ENCODE data around the gene SLC6A9. TPM values are rescaled to one million over a fixed set of nuclear protein-coding genes. Genes with fewer than 3 reads are reported as not detected.

The SLC6A9 gene
- total RNA-seq, 1 experiment from 2014 or later: 12.8 TPM

DNA sequence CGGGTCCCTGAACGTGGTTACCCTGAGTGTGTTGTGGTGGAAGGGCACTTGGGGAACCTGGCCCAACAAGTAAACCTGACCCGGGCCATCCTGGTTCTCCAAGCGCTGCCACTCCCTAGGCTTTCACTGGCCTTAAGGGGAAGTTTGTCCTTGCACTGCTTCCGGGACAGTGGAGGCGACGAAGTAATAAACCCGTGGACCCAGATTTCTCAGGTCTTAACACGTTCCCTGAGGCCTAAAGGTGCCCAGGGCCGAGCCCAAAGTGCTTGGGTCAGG lies 40.1 kb downstream of the SLC6A9 start:
- intact Hi-C loops (cut with micrococcal nuclease): no loop called here
- peak overlapping the region; percentile 65 for H2AFZ ChIP-seq (ENCODE audit: low read depth, low read length, poor library complexity, severe bottlenecking)
- H3K27me3 ChIP-seq (ENCODE audit: insufficient read depth, low read length): no peaks in the 10 kb centered on the region
- DNase-seq (ENCODE audit: low read depth, low spot score): no peak
- H3K9ac ChIP-seq (ENCODE audit: low read length): peak overlapping the region; percentile 80
- H3K9me3 ChIP-seq (ENCODE audit: control insufficient read depth in 1 of 2, insufficient read depth in 1 of 2, low read depth in 1 of 2, low read length in 2 of 2): no peaks in the 10 kb centered on the region
- H3K9me2 ChIP-seq (ENCODE audit: insufficient read depth): no peaks in the 10 kb centered on the region
- H3K4me3 ChIP-seq (replicated peaks in 1 of 2; ENCODE audit: low read depth in 1 of 2, low read length in 2 of 2): peak overlapping the region; percentile 63 to 72
- ChIA-PET CTCF (interaction anchor here (1.4 kb wide), 1 partner anchor 46 kb away, joined by 4 read pairs; no protein-coding TSS in a partner anchor), POLR2A (no interaction called here), RAD21 (ENCODE audit: low non-redundant PET in 1 of 2, low total read pairs in 2 of 2, uncharacterized antibody in 2 of 2, unreplicated experiment in 2 of 2) (interaction anchor here in 1 of 2 experiments (1.1 kb wide), 1 partner anchor 21 kb away, joined by 3 read pairs; the partner anchor contains the start of gene DPH2)
- peak; percentile 34; the same call in 1 of the 2 replicates for ATAC-seq
- peaks cover 10 to 39% of the 10 kb centered on the region in 2 experiments for H3K4me1 ChIP-seq (ENCODE audit: control insufficient read depth in 1 of 2, insufficient read depth in 2 of 2, low read length in 2 of 2)
- H3K36me3 ChIP-seq (ENCODE audit: control insufficient read depth in 1 of 2, insufficient read depth in 2 of 2, low read length in 2 of 2): peaks cover 0 to 14% of the 10 kb centered on the region in 2 experiments; a peak in 2 of 4 replicates
- no peaks in the 10 kb centered on the region for H3K79me2 ChIP-seq (ENCODE audit: insufficient read depth, low read length)
- no peaks in the 10 kb centered on the region for H4K20me1 ChIP-seq (ENCODE audit: insufficient read depth)
- H3K4me2 ChIP-seq (ENCODE audit: low read length): peak overlapping the region; percentile 91
- peak overlapping the region; percentile 82 for H3K27ac ChIP-seq (ENCODE audit: low read depth, low read length)
- no TSS peak for BruUV-seq (replicated peaks)
- TF ChIP-seq, protein P1, sequence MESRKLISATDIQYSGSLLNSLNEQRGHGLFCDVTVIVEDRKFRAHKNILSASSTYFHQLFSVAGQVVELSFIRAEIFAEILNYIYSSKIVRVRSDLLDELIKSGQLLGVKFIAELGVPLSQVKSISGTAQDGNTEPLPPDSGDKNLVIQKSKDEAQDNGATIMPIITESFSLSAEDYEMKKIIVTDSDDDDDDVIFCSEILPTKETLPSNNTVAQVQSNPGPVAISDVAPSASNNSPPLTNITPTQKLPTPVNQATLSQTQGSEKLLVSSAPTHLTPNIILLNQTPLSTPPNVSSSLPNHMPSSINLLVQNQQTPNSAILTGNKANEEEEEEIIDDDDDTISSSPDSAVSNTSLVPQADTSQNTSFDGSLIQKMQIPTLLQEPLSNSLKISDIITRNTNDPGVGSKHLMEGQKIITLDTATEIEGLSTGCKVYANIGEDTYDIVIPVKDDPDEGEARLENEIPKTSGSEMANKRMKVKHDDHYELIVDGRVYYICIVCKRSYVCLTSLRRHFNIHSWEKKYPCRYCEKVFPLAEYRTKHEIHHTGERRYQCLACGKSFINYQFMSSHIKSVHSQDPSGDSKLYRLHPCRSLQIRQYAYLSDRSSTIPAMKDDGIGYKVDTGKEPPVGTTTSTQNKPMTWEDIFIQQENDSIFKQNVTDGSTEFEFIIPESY (IDR thresholded peaks at IDR 0.05; ENCODE audit: extremely low read depth, insufficient replicate concordance, low read length): no peak
- TF ChIP-seq SRF (IDR thresholded peaks at IDR 0.05; ENCODE audit: low read depth) (no peak), ZFX (IDR thresholded peaks at IDR 0.05) (no peak), EZH2 (IDR thresholded peaks at IDR 0.05) (no peak), YY1 (IDR thresholded peaks at IDR 0.05; ENCODE audit: extremely low read depth, insufficient replicate concordance, low read depth, low read length) (no peak), ZNF274 (IDR thresholded peaks at IDR 0.05; ENCODE audit: low read depth, low read length) (no peak), ELF1 (IDR thresholded peaks at IDR 0.05; ENCODE audit: borderline replicate concordance, low read depth) (no peak), SP1 (IDR thresholded peaks at IDR 0.05; ENCODE audit: low read depth) (no peak)
- TF ChIP-seq, protein P2, sequence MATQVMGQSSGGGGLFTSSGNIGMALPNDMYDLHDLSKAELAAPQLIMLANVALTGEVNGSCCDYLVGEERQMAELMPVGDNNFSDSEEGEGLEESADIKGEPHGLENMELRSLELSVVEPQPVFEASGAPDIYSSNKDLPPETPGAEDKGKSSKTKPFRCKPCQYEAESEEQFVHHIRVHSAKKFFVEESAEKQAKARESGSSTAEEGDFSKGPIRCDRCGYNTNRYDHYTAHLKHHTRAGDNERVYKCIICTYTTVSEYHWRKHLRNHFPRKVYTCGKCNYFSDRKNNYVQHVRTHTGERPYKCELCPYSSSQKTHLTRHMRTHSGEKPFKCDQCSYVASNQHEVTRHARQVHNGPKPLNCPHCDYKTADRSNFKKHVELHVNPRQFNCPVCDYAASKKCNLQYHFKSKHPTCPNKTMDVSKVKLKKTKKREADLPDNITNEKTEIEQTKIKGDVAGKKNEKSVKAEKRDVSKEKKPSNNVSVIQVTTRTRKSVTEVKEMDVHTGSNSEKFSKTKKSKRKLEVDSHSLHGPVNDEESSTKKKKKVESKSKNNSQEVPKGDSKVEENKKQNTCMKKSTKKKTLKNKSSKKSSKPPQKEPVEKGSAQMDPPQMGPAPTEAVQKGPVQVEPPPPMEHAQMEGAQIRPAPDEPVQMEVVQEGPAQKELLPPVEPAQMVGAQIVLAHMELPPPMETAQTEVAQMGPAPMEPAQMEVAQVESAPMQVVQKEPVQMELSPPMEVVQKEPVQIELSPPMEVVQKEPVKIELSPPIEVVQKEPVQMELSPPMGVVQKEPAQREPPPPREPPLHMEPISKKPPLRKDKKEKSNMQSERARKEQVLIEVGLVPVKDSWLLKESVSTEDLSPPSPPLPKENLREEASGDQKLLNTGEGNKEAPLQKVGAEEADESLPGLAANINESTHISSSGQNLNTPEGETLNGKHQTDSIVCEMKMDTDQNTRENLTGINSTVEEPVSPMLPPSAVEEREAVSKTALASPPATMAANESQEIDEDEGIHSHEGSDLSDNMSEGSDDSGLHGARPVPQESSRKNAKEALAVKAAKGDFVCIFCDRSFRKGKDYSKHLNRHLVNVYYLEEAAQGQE (IDR thresholded peaks at IDR 0.05; ENCODE audit: low read depth): no peak
- TF ChIP-seq, protein P3, sequence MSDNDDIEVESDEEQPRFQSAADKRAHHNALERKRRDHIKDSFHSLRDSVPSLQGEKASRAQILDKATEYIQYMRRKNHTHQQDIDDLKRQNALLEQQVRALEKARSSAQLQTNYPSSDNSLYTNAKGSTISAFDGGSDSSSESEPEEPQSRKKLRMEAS (IDR thresholded peaks at IDR 0.05): no peak

Data from HCT116 (cell line).